Hematopoietic multipotent progenitor cell (in vitro differentiated cells): ENCODE data around the gene PRELID3B. TPM values are rescaled to one million over a fixed set of nuclear protein-coding genes. Genes with fewer than 3 reads are reported as not detected.

Experiments
- DNase-seq, 3 donors: peaks; one replicate each; pipeline ENCODE4 v3.0.0-alpha.2; 2011 to 2015; ENCODE audit warnings: low read depth in 2 of 3, low spot score in 2 of 3
- total RNA-seq: library from RNA; depleted of rRNA; stranded (reverse); fragments of >200 nt; gene quantifications from one replicate; pipeline ENCODE4 v1.2.3, GENCODE V29; 2012

PRELID3B gene
- total RNA-seq, result 21.5 TPM

GRCh38 chr20:59042151-59042795, at the start of gene PRELID3B:
PRELID3B (minus strand) TSS chr20:59042786; CDS start chr20:59042730, 56 bp downstream.
- DNase-seq, result peak in 1 of 3 donors; percentile 8

GRCh38 chr20:59087829-59088433, 45.3 kb upstream of the PRELID3B start:
- peak; percentile 68 to 84 (median 72) for DNase-seq

GRCh38 chr20:59086923-59087322, 44.3 kb upstream of the PRELID3B start:
- DNase-seq, result no peak

- no peak for DNase-seq
Measured at GRCh38 chr20:59084041-59084850, 41.7 kb upstream of the PRELID3B start.

- DNase-seq, result no peak
Measured at GRCh38 chr20:59082981-59083380, 40.4 kb upstream of the PRELID3B start.

- DNase-seq, result peak in 2 of 3 donors; percentile 14 to 57
Measured at GRCh38 chr20:59082077-59082740, 39.6 kb upstream of the PRELID3B start.

GRCh38 chr20:59081036-59081435, 38.5 kb upstream of the PRELID3B start:
- DNase-seq, result no peak

GRCh38 chr20:59078231-59078630, 35.6 kb upstream of the PRELID3B start:
- no peak for DNase-seq

GRCh38 chr20:59077705-59078104, 35.1 kb upstream of the PRELID3B start:
- DNase-seq, result no peak

GRCh38 chr20:59075934-59076508, 33.4 kb upstream of the PRELID3B start:
- no peak for DNase-seq

GRCh38 chr20:59074456-59074855, 31.9 kb upstream of the PRELID3B start:
- no peak for DNase-seq

- DNase-seq, result no peak
Measured at GRCh38 chr20:59073582-59073981, 31.0 kb upstream of the PRELID3B start.

- peak in 1 of 3 donors; percentile 25 for DNase-seq
Measured at GRCh38 chr20:59071216-59071615, 28.6 kb upstream of the PRELID3B start.

GRCh38 chr20:59069026-59069425, 26.4 kb upstream of the PRELID3B start:
- no peak for DNase-seq

- no peak for DNase-seq
Measured at GRCh38 chr20:59068534-59068933, 25.9 kb upstream of the PRELID3B start.

GRCh38 chr20:59064214-59064722, 21.7 kb upstream of the PRELID3B start:
- no peak for DNase-seq

GRCh38 chr20:59063358-59064213, 21.0 kb upstream of the PRELID3B start:
- no peak for DNase-seq

GRCh38 chr20:59062081-59062480, 19.5 kb upstream of the PRELID3B start:
- no peak for DNase-seq

- peak in 1 of 3 donors; percentile 55 for DNase-seq
Measured at GRCh38 chr20:59055302-59055701, 12.7 kb upstream of the PRELID3B start.
